Spleen (tissue), 7 donors: Measurements from ENCODE around the gene ROGDI.

Source experiments
- POLR2A ChIP-seq, 3 donors: fragments of 450-650 bp; IDR thresholded peaks; one replicate each; pipeline ENCODE4 v1.5.1; 2017; ENCODE audit warnings: antibody characterized with exemption in 3 of 3, mild to moderate bottlenecking in 1 of 3
- POLR2AphosphoS5 ChIP-seq, 3 donors: sonication (generic); formaldehyde crosslinking; IDR thresholded peaks; one replicate each; pipeline ENCODE4 v1.5.1; 2017; ENCODE audit warnings: antibody characterized with exemption in 3 of 3
- TF ChIP-seq, protein P1 (sequence below), 11 experiments: fragments of 200-600 bp in 7 of 11; fragments of 450-650 bp in 4 of 11; sonication (generic) in 4 of 11; IDR thresholded peaks in 8 of 11; conservative IDR thresholded peaks in 3 of 11; 1 replicate in 7 of 11; 2 replicates in 4 of 11; pipeline versions ENCODE4 v1.4.0 to v1.8.0; 2016 to 2021; ENCODE audit warnings: antibody characterized with exemption in 11 of 11, inconsistent platforms in 4 of 11, mild to moderate bottlenecking in 1 of 11
- donor health status: DM: no; HTN: no; CAD: no; lungs with moderate emphysema.
- donor health status: DM: no; HTN: no; CAD: no.
- donor health status: DM: no; HTN: no; CAD: no.

DNA sequence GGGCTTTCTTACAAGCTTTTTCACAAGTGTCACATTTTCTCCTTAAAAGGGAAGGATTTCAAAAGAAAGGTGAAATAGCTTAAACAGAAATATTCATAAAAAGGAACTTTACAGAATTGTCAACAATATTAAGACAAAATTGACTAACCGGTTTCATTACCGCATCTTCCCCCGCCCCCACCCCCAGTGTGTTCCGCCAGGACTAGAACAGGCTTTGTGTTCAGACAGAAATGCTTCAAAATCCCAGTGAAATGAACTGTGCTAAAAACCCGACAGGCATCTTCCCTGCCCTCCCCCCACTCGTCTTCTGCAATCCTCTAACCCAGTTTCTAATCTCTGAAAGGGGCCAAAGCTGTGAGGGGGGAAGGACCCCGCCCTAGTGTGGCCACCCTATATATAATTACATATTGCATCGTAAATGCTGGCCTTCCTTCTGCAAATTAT lies 990 bp upstream of the ROGDI start:
- TF ChIP-seq POLR2A (IDR thresholded peaks at IDR 0.05): no peak
- TF ChIP-seq POLR2AphosphoS5 (IDR thresholded peaks at IDR 0.05): no peak
- TF ChIP-seq, protein P1, sequence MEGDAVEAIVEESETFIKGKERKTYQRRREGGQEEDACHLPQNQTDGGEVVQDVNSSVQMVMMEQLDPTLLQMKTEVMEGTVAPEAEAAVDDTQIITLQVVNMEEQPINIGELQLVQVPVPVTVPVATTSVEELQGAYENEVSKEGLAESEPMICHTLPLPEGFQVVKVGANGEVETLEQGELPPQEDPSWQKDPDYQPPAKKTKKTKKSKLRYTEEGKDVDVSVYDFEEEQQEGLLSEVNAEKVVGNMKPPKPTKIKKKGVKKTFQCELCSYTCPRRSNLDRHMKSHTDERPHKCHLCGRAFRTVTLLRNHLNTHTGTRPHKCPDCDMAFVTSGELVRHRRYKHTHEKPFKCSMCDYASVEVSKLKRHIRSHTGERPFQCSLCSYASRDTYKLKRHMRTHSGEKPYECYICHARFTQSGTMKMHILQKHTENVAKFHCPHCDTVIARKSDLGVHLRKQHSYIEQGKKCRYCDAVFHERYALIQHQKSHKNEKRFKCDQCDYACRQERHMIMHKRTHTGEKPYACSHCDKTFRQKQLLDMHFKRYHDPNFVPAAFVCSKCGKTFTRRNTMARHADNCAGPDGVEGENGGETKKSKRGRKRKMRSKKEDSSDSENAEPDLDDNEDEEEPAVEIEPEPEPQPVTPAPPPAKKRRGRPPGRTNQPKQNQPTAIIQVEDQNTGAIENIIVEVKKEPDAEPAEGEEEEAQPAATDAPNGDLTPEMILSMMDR (IDR thresholded peaks at IDR 0.05 in 8 of 11, conservative IDR thresholded peaks at IDR 0.05 in 3 of 11): no peak
